Body of pancreas (tissue), 4 donors: ENCODE data around the gene AHR.

Experiments used
- POLR2A ChIP-seq, 3 donors: fragments of 450-650 bp; IDR thresholded peaks; one replicate each; pipeline ENCODE4 v1.6.1; 2016; ENCODE audit warnings: antibody characterized with exemption in 3 of 3, mild to moderate bottlenecking in 2 of 3
- TF ChIP-seq, protein P1 (sequence below), 7 experiments: fragments of 450-650 bp in 4 of 7; fragments of 200-600 bp in 3 of 7; sonication (generic) in 3 of 7; IDR thresholded peaks; one replicate each; pipeline ENCODE4 v1.5.1; 2016 to 2019; ENCODE audit warnings: antibody characterized with exemption in 7 of 7

DNA sequence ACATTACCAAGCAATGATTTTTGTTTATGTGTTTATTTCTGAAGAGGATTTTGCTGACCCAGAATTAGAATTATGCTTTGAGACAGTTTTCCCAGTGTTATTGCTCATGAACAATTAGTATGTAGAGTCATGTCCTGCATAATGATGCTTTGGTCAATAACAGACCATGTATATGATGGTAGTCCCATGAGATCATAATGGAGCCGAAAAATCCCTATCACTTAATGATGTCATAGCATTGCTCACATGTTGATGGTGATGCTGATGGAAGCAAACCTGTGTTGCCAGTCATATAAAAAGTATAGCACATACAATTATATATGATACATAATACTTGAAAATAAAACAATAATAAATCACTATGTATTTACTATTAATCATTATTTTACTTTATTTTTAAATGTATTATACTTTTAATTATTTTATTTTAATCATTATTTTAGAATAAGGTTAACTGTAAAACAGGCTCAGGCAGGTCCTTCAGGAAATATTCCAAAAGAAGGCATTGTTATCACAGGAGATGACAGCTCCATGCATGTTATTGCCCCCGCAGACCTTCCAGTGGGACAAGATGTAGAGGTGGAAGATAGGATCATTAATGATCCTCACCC is 33.5 kb downstream of the AHR start:
- TF ChIP-seq, protein P1, sequence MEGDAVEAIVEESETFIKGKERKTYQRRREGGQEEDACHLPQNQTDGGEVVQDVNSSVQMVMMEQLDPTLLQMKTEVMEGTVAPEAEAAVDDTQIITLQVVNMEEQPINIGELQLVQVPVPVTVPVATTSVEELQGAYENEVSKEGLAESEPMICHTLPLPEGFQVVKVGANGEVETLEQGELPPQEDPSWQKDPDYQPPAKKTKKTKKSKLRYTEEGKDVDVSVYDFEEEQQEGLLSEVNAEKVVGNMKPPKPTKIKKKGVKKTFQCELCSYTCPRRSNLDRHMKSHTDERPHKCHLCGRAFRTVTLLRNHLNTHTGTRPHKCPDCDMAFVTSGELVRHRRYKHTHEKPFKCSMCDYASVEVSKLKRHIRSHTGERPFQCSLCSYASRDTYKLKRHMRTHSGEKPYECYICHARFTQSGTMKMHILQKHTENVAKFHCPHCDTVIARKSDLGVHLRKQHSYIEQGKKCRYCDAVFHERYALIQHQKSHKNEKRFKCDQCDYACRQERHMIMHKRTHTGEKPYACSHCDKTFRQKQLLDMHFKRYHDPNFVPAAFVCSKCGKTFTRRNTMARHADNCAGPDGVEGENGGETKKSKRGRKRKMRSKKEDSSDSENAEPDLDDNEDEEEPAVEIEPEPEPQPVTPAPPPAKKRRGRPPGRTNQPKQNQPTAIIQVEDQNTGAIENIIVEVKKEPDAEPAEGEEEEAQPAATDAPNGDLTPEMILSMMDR (IDR thresholded peaks at IDR 0.05): no peak
- TF ChIP-seq POLR2A (IDR thresholded peaks at IDR 0.05): no peak
